Hindlimb muscle (tissue), 1 donor: ENCODE results near the gene RETNLB. TPM values are rescaled to one million over a fixed set of nuclear protein-coding genes. Genes with fewer than 3 reads are reported as not detected.

Experiments
- polyA plus RNA-seq: library from polyadenylated mRNA; unstranded; fragments of 120-200 nt; gene quantifications from one replicate; pipeline ENCODE4 v1.2.1, GENCODE V29; 2013; ENCODE audit not compliant: insufficient read length

RETNLB gene
- polyA plus RNA-seq, 1 donor: not detected

Other genes with a start within 250 kb of the RETNLB start
- gene MYH15, start 246.8 kb downstream of the RETNLB start, polyA plus RNA-seq: 0.23 TPM
- gene CIP2A, start 168.0 kb downstream of the RETNLB start, polyA plus RNA-seq: 7.8 TPM
- gene DZIP3, start 167.7 kb downstream of the RETNLB start, polyA plus RNA-seq: 17.8 TPM
- gene TRAT1, start 65.4 kb upstream of the RETNLB start, polyA plus RNA-seq: not detected
- gene GUCA1C, start 196.5 kb upstream of the RETNLB start, polyA plus RNA-seq: not detected